ENCODE data around the gene QRICH2.
"Not testable (repeated sequence)": the region's sequence is repeated elsewhere in the genome, so short reads cannot be mapped to it uniquely, and the experiment has no call there.

Gene QRICH2

GRCh38 chr17:76236603-76237002 is 71.5 kb downstream of the QRICH2 start:
- DNase-seq (ENCODE audit: extremely low spot score, insufficient read length, low read depth) (no peak), FAIRE-seq (no peak)

- DNase-seq (ENCODE audit: extremely low spot score, insufficient read length, low read depth) = no peak
- no peak for FAIRE-seq
Measured at GRCh38 chr17:76235883-76236282, 72.2 kb downstream of the QRICH2 start.

- FAIRE-seq = peak; percentile 89
Measured at GRCh38 chr17:76234354-76234679, 73.8 kb downstream of the QRICH2 start.

GRCh38 chr17:76233588-76234353 is 74.3 kb downstream of the QRICH2 start:
- DNase-seq (ENCODE audit: extremely low spot score, insufficient read length, low read depth) = no peak

More at GRCh38 chr17:76234354-76234679, 73.8 kb downstream of the QRICH2 start:
- no peak for DNase-seq (ENCODE audit: extremely low spot score, insufficient read length, low read depth)

GRCh38 chr17:76232342-76232741 is 75.7 kb downstream of the QRICH2 start:
- peak; percentile 26 for FAIRE-seq
- no peak for DNase-seq (ENCODE audit: extremely low spot score, insufficient read length, low read depth)

More at GRCh38 chr17:76233588-76234353, 74.3 kb downstream of the QRICH2 start:
- FAIRE-seq = no peak

GRCh38 chr17:76226749-76227148 is 81.3 kb downstream of the QRICH2 start:
- not testable (repeated sequence) for DNase-seq (ENCODE audit: extremely low spot score, insufficient read length, low read depth); FAIRE-seq

- not testable (repeated sequence) for DNase-seq (ENCODE audit: extremely low spot score, insufficient read length, low read depth); FAIRE-seq
Measured at GRCh38 chr17:76225373-76226086, 82.5 kb downstream of the QRICH2 start.
